Mucosa of descending colon (tissue), 3 donors: ENCODE data around the gene GNPDA1. TPM values are rescaled to one million over a fixed set of nuclear protein-coding genes. Genes with fewer than 3 reads are reported as not detected.
A peak's percentile ranks its signal among the peaks of the same experiment; 100 is the strongest.

ENCODE experiments used
- ATAC-seq: fragments of 200-7000 bp; cut with Tn5 transposase; one replicate; pipeline ENCODE4 v1.9.1; 2020; ENCODE audit warnings: mild to moderate bottlenecking, moderate library complexity
- DNase-seq, 3 donors: peaks; one replicate each; pipeline ENCODE4 v3.0.0-alpha.2; 2020
- H3K36me3 ChIP-seq: fragments of 200-600 bp; one replicate; pipeline ENCODE4 v1.8.0; 2021; ENCODE audit warnings: low read depth, mild to moderate bottlenecking
- H3K4me1 ChIP-seq: fragments of 200-600 bp; one replicate; pipeline ENCODE4 v1.8.0; 2021; ENCODE audit warnings: low read depth, mild to moderate bottlenecking
- H3K4me3 ChIP-seq: fragments of 200-600 bp; one replicate; pipeline ENCODE4 v1.8.0; 2021; ENCODE audit warnings: mild to moderate bottlenecking
- H3K9me3 ChIP-seq: fragments of 200-600 bp; one replicate; pipeline ENCODE4 v1.8.0; 2021; ENCODE audit warnings: mild to moderate bottlenecking
- CTCF ChIP-seq: fragments of 200-600 bp; IDR thresholded peaks from one replicate; pipeline ENCODE4 v1.8.0; 2022; ENCODE audit warnings: antibody characterized with exemption, mild to moderate bottlenecking
- intact Hi-C, 2 donors: fragments of 100-400 bp; cut with DNase I in 1 of 2; cut with micrococcal nuclease in 1 of 2; formaldehyde crosslinking; loops; one replicate each; pipeline versions ENCODE4 v1.11.0 to v1.11.1; 2022; cut with DNase I, micrococcal nuclease
- total RNA-seq, 3 donors: library from RNA; stranded (reverse); fragmentation: NEBNext Ultra II Directional in 2 of 3; extraction: Animal tissue kit (Norgen Biotek cat#: 25700) in 2 of 3; gene quantifications; one replicate each; pipeline versions ENCODE4 v1.2.1 to v1.2.4, GENCODE V29; 2021 to 2023
- donor health status: DM: no; HTN: no; CAD: no; lungs with moderate emphysema.
- donor health status: DM: no; HTN: no; CAD: no.
- donor health status: DM: no; HTN: yes; CAD: no.

The GNPDA1 gene
- total RNA-seq, 3 donors from 2014 or later = 10.0 to 29.4 (median 25.3) TPM

GRCh38 chr5:141966275-141966962, 46.4 kb downstream of the GNPDA1 start:
- intact Hi-C loops = no loop called here
- no peak for DNase-seq

GRCh38 chr5:141965071-141965470, 47.8 kb downstream of the GNPDA1 start:
- no peak overlapping the region for H3K4me3 ChIP-seq
- ATAC-seq (no peak), DNase-seq (no peak)
- intact Hi-C loops = no loop called here
- TF ChIP-seq CTCF = no peak
- no peaks in the 10 kb centered on the region for H3K36me3 ChIP-seq
- H3K4me1 ChIP-seq = peaks cover 15% of the 10 kb centered on the region
- H3K9me3 ChIP-seq = no peaks in the 10 kb centered on the region

More at GRCh38 chr5:141966275-141966962, 46.4 kb downstream of the GNPDA1 start:
- Histone ChIP-seq H3K4me3 (no peak overlapping the region), H3K36me3 (no peaks in the 10 kb centered on the region), H3K4me1 (peaks cover 18% of the 10 kb centered on the region), H3K9me3 (no peaks in the 10 kb centered on the region)
- no peak for ATAC-seq
- TF ChIP-seq CTCF = no peak

GRCh38 chr5:141963701-141964100, 49.1 kb downstream of the GNPDA1 start:
- Histone ChIP-seq H3K4me3 (no peak overlapping the region), H3K4me1 (peaks cover 10% of the 10 kb centered on the region), H3K36me3 (no peaks in the 10 kb centered on the region), H3K9me3 (no peaks in the 10 kb centered on the region)
- ATAC-seq = no peak
- intact Hi-C loops = no loop called here
- no peak for DNase-seq
- TF ChIP-seq CTCF = no peak

GRCh38 chr5:141961466-141961865, 51.4 kb downstream of the GNPDA1 start:
- H3K4me3 ChIP-seq = no peak overlapping the region
- no peaks in the 10 kb centered on the region for H3K9me3 ChIP-seq
- no peak for TF ChIP-seq CTCF
- DNase-seq = no peak
- ATAC-seq = no peak
- H3K36me3 ChIP-seq = no peaks in the 10 kb centered on the region
- H3K4me1 ChIP-seq = peaks cover 10% of the 10 kb centered on the region
- intact Hi-C loops = no loop called here

GRCh38 chr5:141960449-141961323, 52.1 kb downstream of the GNPDA1 start:
- TF ChIP-seq CTCF = peak; percentile 71
- Histone ChIP-seq H3K4me3 (no peak overlapping the region), H3K9me3 (no peaks in the 10 kb centered on the region), H3K36me3 (no peaks in the 10 kb centered on the region), H3K4me1 (peaks cover 10% of the 10 kb centered on the region)
- peak; percentile 96 for ATAC-seq
- intact Hi-C loops = no loop called here
- DNase-seq = peak; percentile 89 to 94 (median 92)
